MM.1S (cell line): Measurements from ENCODE around the gene IRAK4.

ENCODE experiments used
- EZH2 ChIP-seq: fragments of 300-600 bp; sonication (generic); optimal IDR thresholded peaks from 2 replicates; pipeline ENCODE3; 2017; ENCODE audit warnings: low read depth, mild to moderate bottlenecking, antibody characterized with exemption, low read length, mixed read lengths
- TF ChIP-seq, protein P1 (sequence below): fragments of 300-600 bp; sonication (generic); IDR thresholded peaks from 2 replicates; pipeline ENCODE4 v1.5.1; 2016; ENCODE audit warnings: antibody characterized with exemption, low read length, mixed read lengths

DNA sequence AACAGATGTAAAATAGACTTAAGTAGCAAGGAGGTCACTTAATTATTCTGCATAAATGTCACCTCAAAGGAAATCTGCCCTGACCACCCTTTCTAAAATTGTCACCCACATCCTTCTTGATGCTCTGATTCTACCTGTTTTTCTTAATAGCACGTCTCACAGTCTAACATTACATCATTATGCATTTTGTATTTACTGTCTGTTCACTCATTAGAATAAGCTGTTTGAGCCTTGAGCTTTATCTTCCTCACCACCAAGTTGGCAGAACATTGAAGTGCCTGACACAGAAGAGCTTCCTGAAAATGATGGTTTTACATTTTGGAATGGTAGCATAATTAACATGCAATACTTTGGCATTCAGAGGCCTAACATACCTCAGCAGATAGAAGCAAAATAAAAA lies 68.3 kb downstream of the IRAK4 start:
- TF ChIP-seq, protein P1, sequence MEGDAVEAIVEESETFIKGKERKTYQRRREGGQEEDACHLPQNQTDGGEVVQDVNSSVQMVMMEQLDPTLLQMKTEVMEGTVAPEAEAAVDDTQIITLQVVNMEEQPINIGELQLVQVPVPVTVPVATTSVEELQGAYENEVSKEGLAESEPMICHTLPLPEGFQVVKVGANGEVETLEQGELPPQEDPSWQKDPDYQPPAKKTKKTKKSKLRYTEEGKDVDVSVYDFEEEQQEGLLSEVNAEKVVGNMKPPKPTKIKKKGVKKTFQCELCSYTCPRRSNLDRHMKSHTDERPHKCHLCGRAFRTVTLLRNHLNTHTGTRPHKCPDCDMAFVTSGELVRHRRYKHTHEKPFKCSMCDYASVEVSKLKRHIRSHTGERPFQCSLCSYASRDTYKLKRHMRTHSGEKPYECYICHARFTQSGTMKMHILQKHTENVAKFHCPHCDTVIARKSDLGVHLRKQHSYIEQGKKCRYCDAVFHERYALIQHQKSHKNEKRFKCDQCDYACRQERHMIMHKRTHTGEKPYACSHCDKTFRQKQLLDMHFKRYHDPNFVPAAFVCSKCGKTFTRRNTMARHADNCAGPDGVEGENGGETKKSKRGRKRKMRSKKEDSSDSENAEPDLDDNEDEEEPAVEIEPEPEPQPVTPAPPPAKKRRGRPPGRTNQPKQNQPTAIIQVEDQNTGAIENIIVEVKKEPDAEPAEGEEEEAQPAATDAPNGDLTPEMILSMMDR = no peak
- TF ChIP-seq EZH2 = no peak
